Ovary (tissue), 9 donors: ENCODE data around the gene AMBRA1. TPM values are rescaled to one million over a fixed set of nuclear protein-coding genes. Genes with fewer than 3 reads are reported as not detected.
A peak's percentile ranks its signal among the peaks of the same experiment; 100 is the strongest.
"Not testable (repeated sequence)": the region's sequence is repeated elsewhere in the genome, so short reads cannot be mapped to it uniquely, and the experiment has no call there.

Experiments
- DNase-seq, 5 donors: peaks; one replicate each; pipeline ENCODE4 v3.0.0-alpha.2; 2019 to 2020
- H3K27ac ChIP-seq, 2 donors: fragments of 200-600 bp; one replicate each; pipeline versions ENCODE4 v1.5.1 to v1.8.0; 2019 to 2022
- H3K27me3 ChIP-seq: fragments of 200-600 bp; one replicate; pipeline ENCODE4 v1.8.0; 2022
- H3K36me3 ChIP-seq: fragments of 200-600 bp; sonication (generic); one replicate; pipeline ENCODE4 v1.5.1; 2019
- H3K4me1 ChIP-seq: one replicate; pipeline ENCODE4 v1.8.1; 2013; ENCODE audit warnings: mild to moderate bottlenecking, moderate library complexity; ENCODE audit not compliant: insufficient read depth
- H3K4me3 ChIP-seq: fragments of 200-600 bp; sonication (generic); one replicate; pipeline ENCODE4 v1.5.1; 2017
- H3K9me3 ChIP-seq, 2 donors: fragments of 200-600 bp in 1 of 2; sonication (generic) in 1 of 2; one replicate each; pipeline versions ENCODE4 v1.5.1 to v1.8.1; 2013 to 2019; ENCODE audit warnings: mild to moderate bottlenecking in 1 of 2, moderate library complexity in 1 of 2
- CTCF ChIP-seq, 3 donors: fragments of 450-650 bp in 2 of 3; fragments of 200-600 bp in 1 of 3; IDR thresholded peaks; one replicate each; pipeline versions ENCODE4 v1.5.1 to v1.8.0; 2016 to 2022; ENCODE audit warnings: antibody characterized with exemption in 3 of 3, mild to moderate bottlenecking in 1 of 3
- EP300 ChIP-seq: sonication (generic); formaldehyde crosslinking; IDR thresholded peaks from one replicate; pipeline ENCODE4 v1.6.1; 2017; ENCODE audit warnings: antibody characterized with exemption
- POLR2A ChIP-seq: fragments of 450-650 bp; IDR thresholded peaks from one replicate; pipeline ENCODE4 v1.6.1; 2017; ENCODE audit warnings: antibody characterized with exemption, mild to moderate bottlenecking, moderate library complexity
- WGBS, 3 donors: extraction: QIAGEN DNeasy Blood & Tissue Kit in 1 of 3; methylation state at CpG; one replicate each; pipeline versions ENCODE4 v1.1.5 to v1.1.7; 2013 to 2017; 5-methylcytosine and 5-hydroxymethylcytosine counted together
- intact Hi-C, 4 donors: fragments of 100-400 bp; cut with DNase I; formaldehyde crosslinking; loops; one replicate each; pipeline versions ENCODE4 v1.11.0 to v1.15.1; 2022 to 2023
- polyA plus RNA-seq, 2 donors: library from polyadenylated mRNA; stranded (reverse); fragments of 200-250 nt in 1 of 2; fragments of 350-450 nt in 1 of 2; fragmentation: Illumina TruSeq in 1 of 2; extraction: RNeasy Lipid Tissue Mini Kit (QIAGEN cat#74804) in 1 of 2; gene quantifications; one replicate each; pipeline ENCODE4 v1.2.3, GENCODE V29; 2013 to 2014
- total RNA-seq, 7 donors: library from RNA; depleted of rRNA in 2 of 7; stranded (reverse); fragments of >200 nt in 2 of 7; fragmentation: NEBNext Ultra II Directional in 3 of 7; extraction: Animal tissue kit (Norgen Biotek cat#: 25700) in 3 of 7; gene quantifications; one replicate each; pipeline versions ENCODE4 v1.1.0 to v1.2.4, GENCODE V29; 2016 to 2023
- donor health status: DM: no; HTN: no; CAD: no; lungs with moderate emphysema.
- donor health status: DM: no; HTN: no; CAD: no.
- donor health status: Bipolar disorder and iron deficiency.
- donor health status: DM: yes; HTN: yes; CAD: no.
- donor health status: DM: no; HTN: no; CAD: no.
- donor health status: DM: yes; HTN: yes; CAD: no.

AMBRA1 gene
- total and polyA plus RNA-seq, 9 donors, result 18.7 to 38.1 (median 30.1) TPM

- Histone ChIP-seq H3K4me3 (no peak overlapping the region), H3K9me3 (no peaks in the 10 kb centered on the region), H3K36me3 (no peaks in the 10 kb centered on the region), H3K4me1 (peaks cover 5% of the 10 kb centered on the region), H3K27me3 (no peaks in the 10 kb centered on the region), H3K27ac (no peak overlapping the region)
- DNase-seq, result no peak
- intact Hi-C loops, result loop anchor here in 1 of 4 donors (10.0 kb wide), 1 partner anchor 173 kb away; no protein-coding TSS in a partner anchor
- no peak for TF ChIP-seq POLR2A
- TF ChIP-seq EP300, result no peak
- no peak for TF ChIP-seq CTCF (IDR thresholded peaks at IDR 0.05)
- WGBS, 3 donors, result 31 to 56% (median 35%) methylated on average over 10 of the region's 10 CpGs
Measured at GRCh38 chr11:46372086-46372485, 221.7 kb downstream of the AMBRA1 start.

- not testable (repeated sequence) for H3K4me1 ChIP-seq, DNase-seq, H3K9me3 ChIP-seq, H3K27me3 ChIP-seq, H3K36me3 ChIP-seq, H3K27ac ChIP-seq, H3K4me3 ChIP-seq
- intact Hi-C loops, result loop anchor here in 1 of 4 donors (10.0 kb wide), 1 partner anchor 174 kb away; no protein-coding TSS in a partner anchor
- WGBS, 3 donors, result 93 to 97% (median 96%) methylated on average over 19 of the region's 19 CpGs
Measured at GRCh38 chr11:46371262-46371661, 222.6 kb downstream of the AMBRA1 start.

GRCh38 chr11:46370253-46370652 lies 223.6 kb downstream of the AMBRA1 start:
- Histone ChIP-seq H3K27me3 (no peaks in the 10 kb centered on the region), H3K4me1 (peaks cover 5% of the 10 kb centered on the region), H3K27ac (no peak overlapping the region), H3K9me3 (no peaks in the 10 kb centered on the region), H3K36me3 (no peaks in the 10 kb centered on the region), H3K4me3 (no peak overlapping the region)
- intact Hi-C loops, result loop anchor here in 1 of 4 donors (10.0 kb wide), 1 partner anchor 175 kb away; no protein-coding TSS in a partner anchor
- DNase-seq, result no peak
- WGBS, 3 donors, result 86 to 87% (median 86%) methylated on average over 13 of the region's 13 CpGs
- no peak for TF ChIP-seq POLR2A
- no peak for TF ChIP-seq EP300

- Histone ChIP-seq H3K4me3 (no peak overlapping the region), H3K4me1 (peaks cover 5% of the 10 kb centered on the region), H3K27me3 (no peaks in the 10 kb centered on the region), H3K36me3 (no peaks in the 10 kb centered on the region), H3K27ac (no peak overlapping the region), H3K9me3 (no peaks in the 10 kb centered on the region)
- TF ChIP-seq EP300 (no peak), CTCF (IDR thresholded peaks at IDR 0.05) (peak; percentile 21 to 60 (median 44))
- intact Hi-C loops, result loop anchor here in 1 of 4 donors (10.0 kb wide), 1 partner anchor 175 kb away; no protein-coding TSS in a partner anchor
- DNase-seq, result peak in 3 of 5 donors; percentile 56 to 69 (median 57)
- WGBS, 3 donors, result 61 to 66% (median 63%) methylated on average over 25 of the region's 25 CpGs
Measured at GRCh38 chr11:46369458-46370152, 224.2 kb downstream of the AMBRA1 start.

- H3K27me3 ChIP-seq, result no peaks in the 10 kb centered on the region
- H3K27ac ChIP-seq, result no peak overlapping the region
- no peaks in the 10 kb centered on the region for H3K36me3 ChIP-seq
- H3K9me3 ChIP-seq, result no peaks in the 10 kb centered on the region
- TF ChIP-seq EP300 (no peak), POLR2A (no peak), CTCF (IDR thresholded peaks at IDR 0.05) (no peak)
- no peak for DNase-seq
- peaks cover 5% of the 10 kb centered on the region for H3K4me1 ChIP-seq
- 58 to 78% (median 63%) methylated on average over 12 of the region's 12 CpGs for WGBS, 3 donors
- intact Hi-C loops, result no loop called here
- H3K4me3 ChIP-seq, result no peak overlapping the region
Measured at GRCh38 chr11:46367916-46368267, 225.9 kb downstream of the AMBRA1 start.
